WTC11 (cell line): Measurements from ENCODE around the gene RBBP7. TPM values are rescaled to one million over a fixed set of nuclear protein-coding genes. Genes with fewer than 3 reads are reported as not detected.

Experiments used
- ATAC-seq: fragments of 200-7000 bp; cut with Tn5 transposase; 2 replicates; pipeline ENCODE4 v1.10.0; 2021; ENCODE audit warnings: mild to moderate bottlenecking, moderate library complexity
- CTCF ChIA-PET: fragments of 300-600 bp; sonication (Branson Sonifier 250); formaldehyde crosslinking; loops from one replicate; lab custom pipeline; 2021; ENCODE audit warnings: antibody characterized with exemption; lab: Charles Lee
- POLR2A ChIA-PET: fragments of 350-600 bp; sonication (Branson Sonifier 250); formaldehyde crosslinking; loops from one replicate; lab custom pipeline; 2021; ENCODE audit warnings: antibody characterized with exemption; lab: Charles Lee
- DNase-seq: peaks from one replicate; pipeline ENCODE4 v3.0.0; 2021; ENCODE audit warnings: low spot score
- H3K27ac Mint-ChIP-seq: 2 replicates; pipeline ENCODE4 v1.8.0; 2021; ENCODE audit warnings: mixed read lengths
- H3K27me3 Mint-ChIP-seq: 2 replicates; pipeline ENCODE4 v1.8.0; 2021; ENCODE audit warnings: low read depth, mild to moderate bottlenecking, moderate library complexity, mixed read lengths
- H3K36me3 Mint-ChIP-seq: 2 replicates; pipeline ENCODE4 v1.8.0; 2021; ENCODE audit warnings: mixed read lengths
- H3K4me1 Mint-ChIP-seq: 2 replicates; pipeline ENCODE4 v1.8.0; 2022; ENCODE audit warnings: mixed read lengths
- H3K4me3 Mint-ChIP-seq: 2 replicates; pipeline ENCODE4 v1.8.0; 2021; ENCODE audit warnings: mild to moderate bottlenecking, moderate library complexity, mixed read lengths
- H3K9me3 Mint-ChIP-seq: 2 replicates; pipeline ENCODE4 v1.8.0; 2021; ENCODE audit warnings: mixed read lengths
- AR ChIP-seq: fragments of 250-450 bp; sonication (Bioruptor Pico); IDR thresholded peaks from 2 replicates; pipeline ENCODE4 v1.9.0; 2021; ENCODE audit warnings: mild to moderate bottlenecking
- CBFB ChIP-seq: sonication (generic); formaldehyde crosslinking; IDR thresholded peaks from 2 replicates; pipeline ENCODE4 v1.8.1; 2022; ENCODE audit warnings: mild to moderate bottlenecking, low read depth, missing genetic modification reagents
- CDX4 ChIP-seq: fragments of 250-450 bp; sonication (Bioruptor Pico); IDR thresholded peaks from 2 replicates; pipeline ENCODE4 v1.9.0; 2021; ENCODE audit warnings: moderate library complexity, mild to moderate bottlenecking, inconsistent platforms, borderline replicate concordance
- CREB1 ChIP-seq: sonication (generic); formaldehyde crosslinking; IDR thresholded peaks from 2 replicates; pipeline ENCODE4 v1.8.0; 2023; ENCODE audit warnings: mild to moderate bottlenecking, missing genetic modification reagents
- CTCF ChIP-seq: fragments of 200-600 bp; IDR thresholded peaks from 2 replicates; pipeline ENCODE4 v1.8.0; 2022; ENCODE audit warnings: antibody characterized with exemption
- ELF4 ChIP-seq: sonication (generic); formaldehyde crosslinking; IDR thresholded peaks from 2 replicates; pipeline ENCODE4 v1.8.1; 2022; ENCODE audit warnings: low read depth, mild to moderate bottlenecking, moderate library complexity, missing genetic modification reagents
- EMX1 ChIP-seq: fragments of 250-450 bp; sonication (Bioruptor Pico); IDR thresholded peaks from 2 replicates; pipeline ENCODE4 v1.8.0; 2021; ENCODE audit warnings: mild to moderate bottlenecking
- FOXP1 ChIP-seq: sonication (generic); formaldehyde crosslinking; IDR thresholded peaks from 2 replicates; pipeline ENCODE4 v1.8.0; 2022; ENCODE audit warnings: missing genetic modification reagents, mild to moderate bottlenecking, moderate library complexity, borderline replicate concordance
- JAZF1 ChIP-seq: fragments of 250-450 bp; sonication (Bioruptor Pico); IDR thresholded peaks from 2 replicates; pipeline ENCODE4 v1.9.0; 2021; ENCODE audit warnings: moderate library complexity, mild to moderate bottlenecking, inconsistent platforms
- MLX ChIP-seq: sonication (generic); formaldehyde crosslinking; IDR thresholded peaks from 2 replicates; pipeline ENCODE4 v1.8.1; 2023; ENCODE audit warnings: mild to moderate bottlenecking, missing genetic modification reagents, moderate library complexity
- NR3C1 ChIP-seq: sonication (generic); formaldehyde crosslinking; conservative IDR thresholded peaks from 2 replicates; pipeline ENCODE4 v1.8.1; 2023; ENCODE audit warnings: low read depth, mild to moderate bottlenecking, missing genetic modification reagents
- RELA ChIP-seq: sonication (generic); formaldehyde crosslinking; IDR thresholded peaks from 2 replicates; pipeline ENCODE4 v1.8.1; 2022; ENCODE audit warnings: missing genetic modification reagents, mild to moderate bottlenecking, borderline replicate concordance
- SMAD4 ChIP-seq: sonication (generic); formaldehyde crosslinking; IDR thresholded peaks from 2 replicates; pipeline ENCODE4 v1.8.0; 2022; ENCODE audit warnings: mild to moderate bottlenecking, missing genetic modification reagents
- TEAD4 ChIP-seq: sonication (generic); formaldehyde crosslinking; IDR thresholded peaks from 2 replicates; pipeline ENCODE4 v1.8.0; 2022; ENCODE audit warnings: mild to moderate bottlenecking, missing genetic modification reagents
- ZBTB21 ChIP-seq: sonication (generic); formaldehyde crosslinking; IDR thresholded peaks from 2 replicates; pipeline ENCODE4 v1.8.1; 2023; ENCODE audit warnings: mild to moderate bottlenecking, missing genetic modification reagents, borderline replicate concordance
- total RNA-seq: library from RNA; stranded (reverse); gene quantifications from 3 replicates; pipeline ENCODE4 v1.2.3, GENCODE V29; 2021
- TF ChIP-seq, protein P1 (sequence below): sonication (generic); formaldehyde crosslinking; IDR thresholded peaks from 2 replicates; pipeline ENCODE4 v1.8.1; 2023; ENCODE audit warnings: mild to moderate bottlenecking, missing genetic modification reagents, borderline replicate concordance
- TF ChIP-seq, protein P2 (sequence below): sonication (generic); formaldehyde crosslinking; IDR thresholded peaks from 2 replicates; pipeline ENCODE4 v1.8.1; 2022; ENCODE audit warnings: low read depth, missing genetic modification reagents, borderline replicate concordance
- TF ChIP-seq, protein P3 (sequence below): sonication (generic); formaldehyde crosslinking; conservative IDR thresholded peaks from 2 replicates; pipeline ENCODE4 v1.8.1; 2022; ENCODE audit warnings: mild to moderate bottlenecking, missing genetic modification reagents

Gene RBBP7
- total RNA-seq, 1 experiment from 2014 or later: 120 TPM

DNA sequence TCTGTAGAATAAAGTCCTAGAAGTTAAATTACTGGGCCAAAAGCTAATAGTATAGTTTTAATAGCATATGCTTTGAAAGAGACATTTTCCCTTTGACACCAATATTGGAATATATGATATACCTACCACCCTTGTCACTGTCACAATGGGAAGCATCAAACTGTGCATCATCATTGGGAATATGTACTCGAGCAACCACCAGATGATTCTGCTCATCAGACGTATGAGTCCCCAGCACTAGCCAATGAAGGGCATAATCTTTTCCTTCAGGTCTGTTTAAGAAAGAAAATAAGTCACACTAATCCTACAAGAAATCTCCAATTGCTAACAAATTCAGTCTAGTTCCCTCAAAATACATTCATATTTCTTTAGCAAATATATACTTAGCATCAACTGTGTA, 7.3 kb downstream of the RBBP7 start (continued):
- TF ChIP-seq, protein P1, sequence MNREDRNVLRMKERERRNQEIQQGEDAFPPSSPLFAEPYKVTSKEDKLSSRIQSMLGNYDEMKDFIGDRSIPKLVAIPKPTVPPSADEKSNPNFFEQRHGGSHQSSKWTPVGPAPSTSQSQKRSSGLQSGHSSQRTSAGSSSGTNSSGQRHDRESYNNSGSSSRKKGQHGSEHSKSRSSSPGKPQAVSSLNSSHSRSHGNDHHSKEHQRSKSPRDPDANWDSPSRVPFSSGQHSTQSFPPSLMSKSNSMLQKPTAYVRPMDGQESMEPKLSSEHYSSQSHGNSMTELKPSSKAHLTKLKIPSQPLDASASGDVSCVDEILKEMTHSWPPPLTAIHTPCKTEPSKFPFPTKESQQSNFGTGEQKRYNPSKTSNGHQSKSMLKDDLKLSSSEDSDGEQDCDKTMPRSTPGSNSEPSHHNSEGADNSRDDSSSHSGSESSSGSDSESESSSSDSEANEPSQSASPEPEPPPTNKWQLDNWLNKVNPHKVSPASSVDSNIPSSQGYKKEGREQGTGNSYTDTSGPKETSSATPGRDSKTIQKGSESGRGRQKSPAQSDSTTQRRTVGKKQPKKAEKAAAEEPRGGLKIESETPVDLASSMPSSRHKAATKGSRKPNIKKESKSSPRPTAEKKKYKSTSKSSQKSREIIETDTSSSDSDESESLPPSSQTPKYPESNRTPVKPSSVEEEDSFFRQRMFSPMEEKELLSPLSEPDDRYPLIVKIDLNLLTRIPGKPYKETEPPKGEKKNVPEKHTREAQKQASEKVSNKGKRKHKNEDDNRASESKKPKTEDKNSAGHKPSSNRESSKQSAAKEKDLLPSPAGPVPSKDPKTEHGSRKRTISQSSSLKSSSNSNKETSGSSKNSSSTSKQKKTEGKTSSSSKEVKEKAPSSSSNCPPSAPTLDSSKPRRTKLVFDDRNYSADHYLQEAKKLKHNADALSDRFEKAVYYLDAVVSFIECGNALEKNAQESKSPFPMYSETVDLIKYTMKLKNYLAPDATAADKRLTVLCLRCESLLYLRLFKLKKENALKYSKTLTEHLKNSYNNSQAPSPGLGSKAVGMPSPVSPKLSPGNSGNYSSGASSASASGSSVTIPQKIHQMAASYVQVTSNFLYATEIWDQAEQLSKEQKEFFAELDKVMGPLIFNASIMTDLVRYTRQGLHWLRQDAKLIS: no peak
- TF ChIP-seq CTCF (no peak), AR (CRISPR knock-in tag) (no peak), NR3C1 (CRISPR knock-in tag) (no peak), CBFB (CRISPR knock-in tag) (no peak)
- TF ChIP-seq, protein P2, sequence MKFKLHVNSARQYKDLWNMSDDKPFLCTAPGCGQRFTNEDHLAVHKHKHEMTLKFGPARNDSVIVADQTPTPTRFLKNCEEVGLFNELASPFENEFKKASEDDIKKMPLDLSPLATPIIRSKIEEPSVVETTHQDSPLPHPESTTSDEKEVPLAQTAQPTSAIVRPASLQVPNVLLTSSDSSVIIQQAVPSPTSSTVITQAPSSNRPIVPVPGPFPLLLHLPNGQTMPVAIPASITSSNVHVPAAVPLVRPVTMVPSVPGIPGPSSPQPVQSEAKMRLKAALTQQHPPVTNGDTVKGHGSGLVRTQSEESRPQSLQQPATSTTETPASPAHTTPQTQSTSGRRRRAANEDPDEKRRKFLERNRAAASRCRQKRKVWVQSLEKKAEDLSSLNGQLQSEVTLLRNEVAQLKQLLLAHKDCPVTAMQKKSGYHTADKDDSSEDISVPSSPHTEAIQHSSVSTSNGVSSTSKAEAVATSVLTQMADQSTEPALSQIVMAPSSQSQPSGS (CRISPR knock-in tag): no peak

DNA sequence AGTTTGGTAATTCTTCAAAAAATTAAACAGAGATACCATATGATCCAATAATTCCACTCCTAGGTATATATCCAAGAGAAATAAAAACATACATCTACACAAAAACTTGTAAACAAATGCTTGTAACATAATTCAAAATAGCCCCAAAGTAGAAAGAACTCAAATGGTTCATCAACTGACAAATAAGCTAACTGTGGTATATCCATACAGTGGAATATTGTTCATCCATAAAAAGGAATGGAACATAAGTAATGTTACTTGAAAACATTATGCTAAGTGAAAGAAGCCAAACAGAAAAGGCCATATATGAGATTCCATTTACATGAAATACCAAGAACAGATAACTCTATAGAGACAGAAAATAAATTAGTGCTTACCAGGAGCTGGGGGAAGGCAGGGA, 13.4 kb downstream of the RBBP7 start:
- H3K36me3 Mint-ChIP-seq: peaks cover 65% of the 10 kb centered on the region
- TF ChIP-seq NR3C1 (CRISPR knock-in tag) (no peak), JAZF1 (CRISPR knock-in tag) (no peak), EMX1 (CRISPR knock-in tag) (no peak), RELA (CRISPR knock-in tag) (no peak), AR (CRISPR knock-in tag) (no peak), CDX4 (CRISPR knock-in tag) (no peak), MLX (CRISPR knock-in tag) (no peak), CREB1 (CRISPR knock-in tag) (no peak), ZBTB21 (CRISPR knock-in tag) (no peak), ELF4 (CRISPR knock-in tag) (no peak), SMAD4 (CRISPR knock-in tag) (no peak), FOXP1 (CRISPR knock-in tag) (no peak), TEAD4 (CRISPR knock-in tag) (no peak)
- TF ChIP-seq, protein P2 (CRISPR knock-in tag): no peak
- TF ChIP-seq, protein P3, sequence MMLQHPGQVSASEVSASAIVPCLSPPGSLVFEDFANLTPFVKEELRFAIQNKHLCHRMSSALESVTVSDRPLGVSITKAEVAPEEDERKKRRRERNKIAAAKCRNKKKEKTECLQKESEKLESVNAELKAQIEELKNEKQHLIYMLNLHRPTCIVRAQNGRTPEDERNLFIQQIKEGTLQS (CRISPR knock-in tag): no peak

More for the DNA sequence above, 13.4 kb downstream of the RBBP7 start:
- ATAC-seq: no peak
- no peak for DNase-seq
- Mint-ChIP-seq H3K9me3 (peaks cover 3% of the 10 kb centered on the region), H3K27me3 (no peaks in the 10 kb centered on the region), H3K4me3 (no peak overlapping the region), H3K4me1 (no peaks in the 10 kb centered on the region), H3K27ac (no peak overlapping the region)
- ChIA-PET CTCF (interaction anchor here (1.3 kb wide), 1 partner anchor 26 kb away, joined by 3 read pairs; no protein-coding TSS in a partner anchor), POLR2A (no interaction called here)
